SK-N-SH (cell line): ENCODE measurements around the gene A4GNT.

ENCODE experiments used
- CTCF ChIP-seq: fragments of 200-600 bp; sonication (generic); IDR thresholded peaks from 2 replicates; pipeline ENCODE4 v1.6.1; 2017; ENCODE audit warnings: antibody characterized with exemption, mild to moderate bottlenecking, moderate library complexity
- EP300 ChIP-seq, 2 experiments: IDR thresholded peaks; 2 replicates each; pipeline versions ENCODE4 v1.4.0 to v1.6.1; 2012; ENCODE audit warnings: borderline replicate concordance in 1 of 2, low read depth in 1 of 2, low read length in 1 of 2
- FOXM1 ChIP-seq: IDR thresholded peaks from 2 replicates; pipeline ENCODE4 v1.4.0; 2012; ENCODE audit warnings: low read depth, mild to moderate bottlenecking
- GABPA ChIP-seq: IDR thresholded peaks from 2 replicates; pipeline ENCODE4 v1.4.0; 2012; ENCODE audit warnings: low read depth, mild to moderate bottlenecking
- TAF1 ChIP-seq: IDR thresholded peaks from 2 replicates; pipeline ENCODE4 v1.6.1; 2012; ENCODE audit warnings: low read depth, mild to moderate bottlenecking, low read length, moderate library complexity, borderline replicate concordance

GRCh38 chr3:138114988-138115971 is 16.9 kb downstream of the A4GNT start, which contains the start of gene DZIP1L:
- peak; percentile 58 for TF ChIP-seq CTCF
- 0 out of 2 replicates have a peak, but pooled peaks have one; percentile 9 for TF ChIP-seq FOXM1
- TF ChIP-seq GABPA: no peak; the same call in 1 of the 2 replicates
- TF ChIP-seq TAF1: peak; percentile 47
- TF ChIP-seq EP300 (IDR thresholded peaks at IDR 0.05; ENCODE audit: borderline replicate concordance in 1 of 2, low read depth in 1 of 2, low read length in 1 of 2): peak in 1 of 2 experiments; percentile 40; a peak in 1 of 4 replicates
